Right atrium auricular region (tissue), 2 donors: ENCODE data around the gene BBX. TPM values are rescaled to one million over a fixed set of nuclear protein-coding genes. Genes with fewer than 3 reads are reported as not detected.

Experiments
- DNase-seq: peaks from one replicate; pipeline ENCODE4 v3.0.0-alpha.2; 2019; ENCODE audit warnings: low spot score
- H3K27ac ChIP-seq, 2 donors: fragments of 200-600 bp; sonication (generic); 1 replicate in 1 of 2; 2 replicates in 1 of 2; pipeline ENCODE4 v1.5.1; 2016 to 2019
- H3K27me3 ChIP-seq, 2 donors: fragments of 200-600 bp; sonication (generic); one replicate each; pipeline versions ENCODE4 v1.5.1 to v1.6.0; 2017 to 2019
- H3K36me3 ChIP-seq: fragments of 200-600 bp; sonication (generic); one replicate; pipeline ENCODE4 v1.5.1; 2016
- H3K4me1 ChIP-seq, 2 donors: fragments of 200-600 bp; sonication (generic); one replicate each; pipeline versions ENCODE4 v1.5.1 to v1.6.0; 2017 to 2019
- H3K4me3 ChIP-seq, 2 donors: fragments of 200-600 bp; sonication (generic); 1 replicate in 1 of 2; 2 replicates in 1 of 2; pipeline ENCODE4 v1.5.1; 2017 to 2019; ENCODE audit warnings: mild to moderate bottlenecking in 1 of 2, moderate library complexity in 1 of 2
- H3K9me3 ChIP-seq, 2 donors: fragments of 200-600 bp; sonication (generic); one replicate each; pipeline ENCODE4 v1.5.1; 2019
- total RNA-seq, 2 donors: library from RNA; depleted of rRNA; stranded (reverse); fragments of >200 nt; gene quantifications; one replicate each; pipeline ENCODE4 v1.1.0, GENCODE V29; 2016
- TF ChIP-seq, protein P1 (sequence below), 2 donors: fragments of 200-600 bp; sonication (generic); IDR thresholded peaks; one replicate each; pipeline ENCODE4 v1.5.1; 2019; ENCODE audit warnings: antibody characterized with exemption in 2 of 2

BBX gene
- total RNA-seq, 2 donors from 2014 or later: 33.8 to 57.2 TPM

DNA sequence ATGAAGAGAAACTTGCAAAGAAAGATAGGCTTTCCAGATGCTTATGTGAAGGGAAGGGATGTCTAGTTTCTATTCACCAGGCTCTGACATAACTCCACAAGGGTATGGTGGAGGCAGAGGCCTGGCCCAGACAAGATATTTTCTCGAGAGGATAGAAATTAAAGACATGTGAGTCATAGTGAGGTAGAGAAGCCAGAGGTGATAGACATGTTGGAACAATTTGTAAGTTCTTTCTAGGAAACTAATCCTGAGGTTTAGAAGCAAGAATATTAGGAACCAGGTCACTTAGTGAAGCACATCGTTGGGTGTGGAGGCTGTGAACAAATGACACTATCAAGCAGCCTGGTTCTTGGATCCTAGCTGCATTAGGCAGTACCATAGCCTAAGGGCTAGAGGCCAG, 176.9 kb downstream of the BBX start:
- Histone ChIP-seq H3K4me3 (no peak overlapping the region), H3K36me3 (no peaks in the 10 kb centered on the region), H3K27me3 (no peaks in the 10 kb centered on the region), H3K4me1 (no peaks in the 10 kb centered on the region), H3K9me3 (no peaks in the 10 kb centered on the region), H3K27ac (no peak overlapping the region)
- TF ChIP-seq, protein P1, sequence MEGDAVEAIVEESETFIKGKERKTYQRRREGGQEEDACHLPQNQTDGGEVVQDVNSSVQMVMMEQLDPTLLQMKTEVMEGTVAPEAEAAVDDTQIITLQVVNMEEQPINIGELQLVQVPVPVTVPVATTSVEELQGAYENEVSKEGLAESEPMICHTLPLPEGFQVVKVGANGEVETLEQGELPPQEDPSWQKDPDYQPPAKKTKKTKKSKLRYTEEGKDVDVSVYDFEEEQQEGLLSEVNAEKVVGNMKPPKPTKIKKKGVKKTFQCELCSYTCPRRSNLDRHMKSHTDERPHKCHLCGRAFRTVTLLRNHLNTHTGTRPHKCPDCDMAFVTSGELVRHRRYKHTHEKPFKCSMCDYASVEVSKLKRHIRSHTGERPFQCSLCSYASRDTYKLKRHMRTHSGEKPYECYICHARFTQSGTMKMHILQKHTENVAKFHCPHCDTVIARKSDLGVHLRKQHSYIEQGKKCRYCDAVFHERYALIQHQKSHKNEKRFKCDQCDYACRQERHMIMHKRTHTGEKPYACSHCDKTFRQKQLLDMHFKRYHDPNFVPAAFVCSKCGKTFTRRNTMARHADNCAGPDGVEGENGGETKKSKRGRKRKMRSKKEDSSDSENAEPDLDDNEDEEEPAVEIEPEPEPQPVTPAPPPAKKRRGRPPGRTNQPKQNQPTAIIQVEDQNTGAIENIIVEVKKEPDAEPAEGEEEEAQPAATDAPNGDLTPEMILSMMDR (IDR thresholded peaks at IDR 0.05): no peak
- no peak for DNase-seq

DNA sequence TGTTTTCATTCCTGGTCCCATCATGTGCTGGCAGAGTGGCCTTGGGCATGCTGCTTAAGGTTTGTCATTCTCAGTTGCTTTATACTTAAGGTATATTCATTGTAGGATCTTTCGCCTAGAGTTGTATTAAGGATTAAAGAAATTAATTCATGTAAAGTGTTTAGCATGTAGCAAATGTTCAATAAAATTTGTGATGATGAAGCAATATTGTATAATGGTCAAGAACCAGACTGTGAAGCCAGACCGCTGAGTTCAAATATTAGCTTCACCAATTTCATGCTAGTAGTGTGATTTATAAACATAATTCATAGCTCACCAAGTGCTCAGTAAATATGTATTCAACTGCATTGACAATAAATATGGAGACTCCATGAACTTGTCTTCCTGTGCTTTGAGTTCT, 178.5 kb downstream of the BBX start:
- no peaks in the 10 kb centered on the region for H3K36me3 ChIP-seq
- H3K4me1 ChIP-seq: no peaks in the 10 kb centered on the region

DNA sequence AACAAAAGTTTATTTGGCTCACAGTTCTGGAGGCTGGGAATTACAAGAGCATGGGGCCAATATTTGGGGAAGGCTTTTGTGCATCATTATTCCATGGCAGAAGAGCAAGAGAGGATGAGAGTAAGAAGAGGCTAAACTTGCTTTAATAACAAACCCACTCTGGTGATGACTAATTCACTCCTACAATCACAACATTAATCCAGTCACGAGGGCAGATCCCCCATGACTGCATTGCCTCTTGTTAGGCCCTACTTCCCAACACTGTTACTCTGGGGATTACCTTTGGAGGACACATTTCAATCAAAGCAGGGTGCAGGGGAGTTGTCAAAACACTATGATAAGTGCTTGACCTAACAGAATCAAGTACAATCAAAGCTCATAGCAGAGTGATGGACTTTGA, 181.7 kb downstream of the BBX start:
- H3K27me3 ChIP-seq: no peaks in the 10 kb centered on the region
- H3K4me3 ChIP-seq: no peak overlapping the region
- H3K36me3 ChIP-seq: no peaks in the 10 kb centered on the region
- no peak overlapping the region for H3K27ac ChIP-seq
- TF ChIP-seq, protein P1 (IDR thresholded peaks at IDR 0.05): no peak
- no peak for DNase-seq
- no peaks in the 10 kb centered on the region for H3K9me3 ChIP-seq
- H3K4me1 ChIP-seq: no peaks in the 10 kb centered on the region

More for the DNA sequence above, 178.5 kb downstream of the BBX start:
- H3K27me3 ChIP-seq: no peaks in the 10 kb centered on the region
- no peak overlapping the region for H3K4me3 ChIP-seq
- H3K27ac ChIP-seq: no peak overlapping the region
- H3K9me3 ChIP-seq: no peaks in the 10 kb centered on the region
- TF ChIP-seq, protein P1 (IDR thresholded peaks at IDR 0.05): no peak
- no peak for DNase-seq

DNA sequence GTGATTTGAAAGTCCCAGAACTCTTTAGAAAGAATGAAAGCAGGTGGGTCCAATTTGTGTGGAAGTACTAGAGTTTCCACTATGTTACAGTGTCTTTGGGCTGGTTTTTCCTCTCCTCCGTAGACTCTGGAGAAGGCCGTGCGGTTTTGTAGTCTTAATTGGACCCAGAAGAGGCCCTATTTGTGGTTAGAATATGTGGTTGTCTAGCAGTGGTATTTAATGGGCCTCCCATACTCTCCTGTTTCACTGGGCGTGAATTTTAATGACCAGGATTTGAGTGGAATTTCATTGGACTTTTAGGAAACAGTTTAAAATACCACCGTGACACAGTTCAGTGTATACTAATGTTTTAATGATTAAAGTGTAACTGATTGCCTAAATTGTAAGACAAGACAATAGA, 182.3 kb downstream of the BBX start:
- Histone ChIP-seq H3K9me3 (no peaks in the 10 kb centered on the region), H3K4me1 (no peaks in the 10 kb centered on the region), H3K4me3 (no peak overlapping the region), H3K36me3 (no peaks in the 10 kb centered on the region), H3K27ac (no peak overlapping the region), H3K27me3 (no peaks in the 10 kb centered on the region)
- DNase-seq: no peak
- TF ChIP-seq, protein P1 (IDR thresholded peaks at IDR 0.05): no peak

DNA sequence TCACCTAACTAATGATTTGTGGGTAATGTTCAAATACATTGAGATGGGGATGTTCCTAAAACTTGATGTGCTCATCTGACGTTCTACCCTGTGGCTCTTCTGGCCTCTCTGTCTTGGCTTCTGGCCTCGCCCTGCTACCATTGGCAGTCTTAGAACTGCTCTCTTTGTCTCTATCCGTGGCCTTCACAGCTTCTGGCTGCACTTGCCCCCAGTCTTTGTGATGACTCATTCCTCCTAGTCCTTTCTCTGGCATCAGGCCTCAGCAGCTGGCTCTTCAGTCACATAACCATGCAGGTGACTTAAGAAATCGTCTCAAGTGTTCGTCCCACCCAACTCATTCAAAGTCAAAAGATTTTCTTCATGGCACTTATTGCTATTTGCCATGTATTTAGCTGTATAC, 188.1 kb downstream of the BBX start:
- Histone ChIP-seq H3K27ac (no peak overlapping the region), H3K4me1 (peaks cover 0 to 9% of the 10 kb centered on the region in 2 donors), H3K4me3 (no peak overlapping the region), H3K27me3 (no peaks in the 10 kb centered on the region), H3K9me3 (no peaks in the 10 kb centered on the region), H3K36me3 (no peaks in the 10 kb centered on the region)
- DNase-seq: peak; percentile 65
- TF ChIP-seq, protein P1 (IDR thresholded peaks at IDR 0.05): no peak

DNA sequence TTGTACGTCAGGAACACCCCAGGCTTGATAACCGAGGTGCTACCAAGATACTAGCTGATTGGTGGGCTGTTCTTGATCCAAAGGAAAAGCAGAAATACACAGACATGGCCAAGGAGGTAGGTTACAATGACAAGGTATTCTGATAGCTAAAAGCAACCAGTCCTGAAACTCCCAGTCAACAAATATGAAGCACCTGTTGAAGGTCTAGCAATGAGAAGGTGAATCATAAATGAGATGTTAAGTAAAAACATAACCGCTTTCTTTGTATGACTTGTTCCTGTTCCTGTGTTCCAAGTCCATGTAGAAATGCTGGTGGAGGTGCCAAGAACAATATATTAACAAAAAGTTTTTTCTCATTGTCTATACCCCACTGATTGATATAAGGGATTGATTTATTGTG, 194.0 kb downstream of the BBX start:
- no peak overlapping the region for H3K4me3 ChIP-seq
- peaks cover 0 to 13% of the 10 kb centered on the region in 2 donors for H3K4me1 ChIP-seq
- H3K27ac ChIP-seq: no peak overlapping the region
- H3K9me3 ChIP-seq: no peaks in the 10 kb centered on the region
- H3K36me3 ChIP-seq: peaks cover 8% of the 10 kb centered on the region
- no peaks in the 10 kb centered on the region for H3K27me3 ChIP-seq
- TF ChIP-seq, protein P1 (IDR thresholded peaks at IDR 0.05): no peak
- DNase-seq: no peak
